ENCODE measurements around the gene UBE2H.
"Not testable (repeated sequence)": the region's sequence is repeated elsewhere in the genome, so short reads cannot be mapped to it uniquely, and the experiment has no call there.

UBE2H gene

GRCh38 chr7:129907122-129907736 lies 45.5 kb downstream of the UBE2H start:
- Histone ChIP-seq H3K36me3 (ENCODE audit: insufficient read depth, low read depth, low read length) (peaks cover 5% of the 10 kb centered on the region; the same call in 1 of the 2 replicates), H3K9me3 (ENCODE audit: insufficient read depth, low read depth, low read length) (no peaks in the 10 kb centered on the region), H3K9ac (ENCODE audit: low read depth, low read length) (no peak overlapping the region), H3K27ac (ENCODE audit: low read length) (no peak overlapping the region), H3K27me3 (ENCODE audit: insufficient read depth, low read length) (no peaks in the 10 kb centered on the region), H3K4me3 (ENCODE audit: low read length) (no peak overlapping the region), H3K4me1 (ENCODE audit: insufficient read depth, low read length) (peaks cover 16% of the 10 kb centered on the region)

GRCh38 chr7:129906700-129907099 lies 46.1 kb downstream of the UBE2H start:
- Histone ChIP-seq H3K27ac (ENCODE audit: low read length) (no peak overlapping the region), H3K27me3 (ENCODE audit: insufficient read depth, low read length) (no peaks in the 10 kb centered on the region), H3K9me3 (ENCODE audit: insufficient read depth, low read depth, low read length) (no peaks in the 10 kb centered on the region), H3K9ac (ENCODE audit: low read depth, low read length) (no peak overlapping the region), H3K4me3 (ENCODE audit: low read length) (no peak overlapping the region), H3K4me1 (ENCODE audit: insufficient read depth, low read length) (peaks cover 16% of the 10 kb centered on the region), H3K36me3 (ENCODE audit: insufficient read depth, low read depth, low read length) (peaks cover 5% of the 10 kb centered on the region; the same call in 1 of the 2 replicates)

- Histone ChIP-seq H3K36me3 (ENCODE audit: insufficient read depth, low read depth, low read length) (peaks cover 14% of the 10 kb centered on the region), H3K27me3 (ENCODE audit: insufficient read depth, low read length) (no peaks in the 10 kb centered on the region), H3K9me3 (ENCODE audit: insufficient read depth, low read depth, low read length) (no peaks in the 10 kb centered on the region), H3K4me3 (ENCODE audit: low read length) (no peak overlapping the region), H3K9ac (ENCODE audit: low read depth, low read length) (no peak overlapping the region), H3K27ac (ENCODE audit: low read length) (no peak overlapping the region), H3K4me1 (ENCODE audit: insufficient read depth, low read length) (peaks cover 8% of the 10 kb centered on the region)
These were observed 48.8 kb downstream of the UBE2H start for GRCh38 chr7:129903935-129904334.

- Histone ChIP-seq H3K36me3 (ENCODE audit: insufficient read depth, low read depth, low read length) (peaks cover 14% of the 10 kb centered on the region), H3K4me3 (ENCODE audit: low read length) (no peak overlapping the region), H3K27me3 (ENCODE audit: insufficient read depth, low read length) (no peaks in the 10 kb centered on the region), H3K27ac (ENCODE audit: low read length) (no peak overlapping the region), H3K4me1 (ENCODE audit: insufficient read depth, low read length) (no peaks in the 10 kb centered on the region; the same call in 1 of the 2 replicates), H3K9me3 (ENCODE audit: insufficient read depth, low read depth, low read length) (no peaks in the 10 kb centered on the region), H3K9ac (ENCODE audit: low read depth, low read length) (no peak overlapping the region)
These were observed 49.9 kb downstream of the UBE2H start for GRCh38 chr7:129902788-129903422.

GRCh38 chr7:129898502-129899160 lies 54.1 kb downstream of the UBE2H start:
- H3K27ac ChIP-seq (ENCODE audit: low read length), result no peak overlapping the region
- H3K4me1 ChIP-seq (ENCODE audit: insufficient read depth, low read length), result no peaks in the 10 kb centered on the region
- no peaks in the 10 kb centered on the region for H3K9me3 ChIP-seq (ENCODE audit: insufficient read depth, low read depth, low read length)
- H3K4me3 ChIP-seq (ENCODE audit: low read length), result no peak overlapping the region
- no peak overlapping the region for H3K9ac ChIP-seq (ENCODE audit: low read depth, low read length)
- H3K36me3 ChIP-seq (ENCODE audit: insufficient read depth, low read depth, low read length), result peaks cover 22% of the 10 kb centered on the region
- no peaks in the 10 kb centered on the region for H3K27me3 ChIP-seq (ENCODE audit: insufficient read depth, low read length)

- H3K9me3 ChIP-seq (ENCODE audit: insufficient read depth, low read depth, low read length), result no peaks in the 10 kb centered on the region
- no peaks in the 10 kb centered on the region for H3K4me1 ChIP-seq (ENCODE audit: insufficient read depth, low read length)
- no peak overlapping the region for H3K27ac ChIP-seq (ENCODE audit: low read length)
- H3K9ac ChIP-seq (ENCODE audit: low read depth, low read length), result no peak overlapping the region
- H3K4me3 ChIP-seq (ENCODE audit: low read length), result no peak overlapping the region
- H3K27me3 ChIP-seq (ENCODE audit: insufficient read depth, low read length), result no peaks in the 10 kb centered on the region
- H3K36me3 ChIP-seq (ENCODE audit: insufficient read depth, low read depth, low read length), result peaks cover 22% of the 10 kb centered on the region
These were observed 54.8 kb downstream of the UBE2H start for GRCh38 chr7:129898007-129898406.

- Histone ChIP-seq H3K27ac (ENCODE audit: low read length) (no peak overlapping the region), H3K4me3 (ENCODE audit: low read length) (no peak overlapping the region), H3K36me3 (ENCODE audit: insufficient read depth, low read depth, low read length) (peaks cover 22% of the 10 kb centered on the region), H3K9me3 (ENCODE audit: insufficient read depth, low read depth, low read length) (no peaks in the 10 kb centered on the region), H3K4me1 (ENCODE audit: insufficient read depth, low read length) (no peaks in the 10 kb centered on the region), H3K9ac (ENCODE audit: low read depth, low read length) (no peak overlapping the region), H3K27me3 (ENCODE audit: insufficient read depth, low read length) (no peaks in the 10 kb centered on the region)
These were observed 56.0 kb downstream of the UBE2H start for GRCh38 chr7:129896568-129897382.

- H3K9me3 ChIP-seq (ENCODE audit: insufficient read depth, low read depth, low read length); H3K4me3 ChIP-seq (ENCODE audit: low read length); H3K9ac ChIP-seq (ENCODE audit: low read depth, low read length); H3K27me3 ChIP-seq (ENCODE audit: insufficient read depth, low read length); H3K4me1 ChIP-seq (ENCODE audit: insufficient read depth, low read length); H3K27ac ChIP-seq (ENCODE audit: low read length): not testable (repeated sequence)
- H3K36me3 ChIP-seq (ENCODE audit: insufficient read depth, low read depth, low read length), result peaks cover 12% of the 10 kb centered on the region
These were observed 58.6 kb downstream of the UBE2H start for GRCh38 chr7:129894184-129894583.

- H3K27me3 ChIP-seq (ENCODE audit: insufficient read depth, low read length), result no peaks in the 10 kb centered on the region
- H3K36me3 ChIP-seq (ENCODE audit: insufficient read depth, low read depth, low read length), result peaks cover 12% of the 10 kb centered on the region; the same call in 1 of the 2 replicates
- peaks cover 3% of the 10 kb centered on the region; the same call in 1 of the 2 replicates for H3K4me1 ChIP-seq (ENCODE audit: insufficient read depth, low read length)
- H3K4me3 ChIP-seq (ENCODE audit: low read length), result no peak overlapping the region
- no peak overlapping the region for H3K9ac ChIP-seq (ENCODE audit: low read depth, low read length)
- H3K9me3 ChIP-seq (ENCODE audit: insufficient read depth, low read depth, low read length), result no peaks in the 10 kb centered on the region
- H3K27ac ChIP-seq (ENCODE audit: low read length), result no peak overlapping the region
These were observed 62.7 kb downstream of the UBE2H start for GRCh38 chr7:129890090-129890489.

GRCh38 chr7:129889133-129889844 lies 63.5 kb downstream of the UBE2H start:
- Histone ChIP-seq H3K4me1 (ENCODE audit: insufficient read depth, low read length) (peaks cover 3% of the 10 kb centered on the region; the same call in 1 of the 2 replicates), H3K4me3 (ENCODE audit: low read length) (no peak overlapping the region), H3K27me3 (ENCODE audit: insufficient read depth, low read length) (no peaks in the 10 kb centered on the region), H3K9ac (ENCODE audit: low read depth, low read length) (no peak overlapping the region), H3K27ac (ENCODE audit: low read length) (no peak overlapping the region), H3K9me3 (ENCODE audit: insufficient read depth, low read depth, low read length) (no peaks in the 10 kb centered on the region), H3K36me3 (ENCODE audit: insufficient read depth, low read depth, low read length) (peaks cover 9% of the 10 kb centered on the region; the same call in 1 of the 2 replicates)

GRCh38 chr7:129887865-129888264 lies 64.9 kb downstream of the UBE2H start:
- Histone ChIP-seq H3K9me3 (ENCODE audit: insufficient read depth, low read depth, low read length) (no peaks in the 10 kb centered on the region), H3K36me3 (ENCODE audit: insufficient read depth, low read depth, low read length) (peaks cover 9% of the 10 kb centered on the region; the same call in 1 of the 2 replicates), H3K27ac (ENCODE audit: low read length) (no peak overlapping the region), H3K9ac (ENCODE audit: low read depth, low read length) (no peak overlapping the region), H3K4me3 (ENCODE audit: low read length) (no peak overlapping the region), H3K4me1 (ENCODE audit: insufficient read depth, low read length) (peaks cover 3% of the 10 kb centered on the region; the same call in 1 of the 2 replicates), H3K27me3 (ENCODE audit: insufficient read depth, low read length) (no peaks in the 10 kb centered on the region)
